Hepatocyte (in vitro differentiated cells): ENCODE results near the gene PLLP.

Experiments
- CTCF ChIP-seq: fragments of 200-600 bp; sonication (generic); IDR thresholded peaks from 2 replicates; pipeline ENCODE4 v1.5.1; 2016; ENCODE audit warnings: antibody characterized with exemption, mild to moderate bottlenecking; ENCODE audit not compliant: poor library complexity
- EZH2 ChIP-seq: fragments of 200-600 bp; sonication (generic); IDR thresholded peaks from 2 replicates; pipeline ENCODE4 v1.6.1; 2016; ENCODE audit warnings: antibody characterized with exemption, mild to moderate bottlenecking, borderline replicate concordance
- EZH2phosphoT487 ChIP-seq: fragments of 200-600 bp; sonication (generic); IDR thresholded peaks from one replicate; pipeline ENCODE4 v1.6.1; 2018; ENCODE audit warnings: antibody characterized with exemption, mild to moderate bottlenecking, low read depth, moderate library complexity; ENCODE audit not compliant: unreplicated experiment, severe bottlenecking

GRCh38 chr16:57244463-57244766 lies 40.1 kb downstream of the PLLP start:
- TF ChIP-seq CTCF: no peak
- no peak for TF ChIP-seq EZH2
- no peak for TF ChIP-seq EZH2phosphoT487
